ENCODE results near the gene TNFSF15.
A peak's percentile ranks its signal among the peaks of the same experiment; 100 is the strongest.

The TNFSF15 gene

GRCh38 chr9:114805670-114806525 is at the start of gene TNFSF15:
Gene TNFSF15, minus strand, starts transcription at chr9:114806039. Its CDS starts 27 bp downstream, at chr9:114806012.
- peak; percentile 41 for DNase-seq

- no peak for DNase-seq
Measured at GRCh38 chr9:114855488-114855887, 49.6 kb upstream of the TNFSF15 start.

- no peak for DNase-seq
Measured at GRCh38 chr9:114854736-114855355, 49.0 kb upstream of the TNFSF15 start.

GRCh38 chr9:114853071-114853855 is 47.4 kb upstream of the TNFSF15 start:
- no peak for DNase-seq

- DNase-seq: no peak
Measured at GRCh38 chr9:114852050-114852594, 46.3 kb upstream of the TNFSF15 start.

GRCh38 chr9:114851306-114851705 is 45.5 kb upstream of the TNFSF15 start:
- no peak for DNase-seq

- DNase-seq: no peak
Measured at GRCh38 chr9:114850871-114851270, 45.0 kb upstream of the TNFSF15 start.

- no peak for DNase-seq
Measured at GRCh38 chr9:114849450-114849849, 43.6 kb upstream of the TNFSF15 start.

- DNase-seq: no peak
Measured at GRCh38 chr9:114847492-114848417, 41.9 kb upstream of the TNFSF15 start.

- no peak for DNase-seq
Measured at GRCh38 chr9:114845373-114845772, 39.5 kb upstream of the TNFSF15 start.

GRCh38 chr9:114844766-114845165 is 38.9 kb upstream of the TNFSF15 start:
- no peak for DNase-seq

- DNase-seq: no peak
Measured at GRCh38 chr9:114837923-114838322, 32.1 kb upstream of the TNFSF15 start.

- no peak for DNase-seq
Measured at GRCh38 chr9:114836769-114837168, 30.9 kb upstream of the TNFSF15 start.

- no peak for DNase-seq
Measured at GRCh38 chr9:114834386-114834785, 28.5 kb upstream of the TNFSF15 start.

GRCh38 chr9:114830546-114830945 is 24.7 kb upstream of the TNFSF15 start:
- DNase-seq: peak; percentile 70

- DNase-seq: peak; percentile 37
Measured at GRCh38 chr9:114829574-114830440, 24.0 kb upstream of the TNFSF15 start.

- DNase-seq: no peak
Measured at GRCh38 chr9:114828303-114828650, 22.4 kb upstream of the TNFSF15 start.

GRCh38 chr9:114827641-114828302 is 21.9 kb upstream of the TNFSF15 start:
- no peak for DNase-seq

- DNase-seq: no peak
Measured at GRCh38 chr9:114826431-114826830, 20.6 kb upstream of the TNFSF15 start.

GRCh38 chr9:114825126-114825795 is 19.4 kb upstream of the TNFSF15 start:
- DNase-seq: no peak
